Stimulated activated CD4-positive, alpha-beta T cell treated with anti-CD3 and anti-CD28 coated beads, Interleukin-1b, Interleukin-23, amount 100 ng/mL, for 24 hours (primary cell): Measurements from ENCODE around the gene PPTC7.
A peak's percentile ranks its signal among the peaks of the same experiment; 100 is the strongest.
"Not testable (repeated sequence)": the region's sequence is repeated elsewhere in the genome, so short reads cannot be mapped to it uniquely, and the experiment has no call there.

ENCODE experiments used
- DNase-seq, 4 experiments: peaks; one replicate each; pipeline ENCODE4 v3.0.0-alpha.2; 2020; ENCODE audit warnings: low read depth in 4 of 4, low spot score in 1 of 4

Gene PPTC7

DNA sequence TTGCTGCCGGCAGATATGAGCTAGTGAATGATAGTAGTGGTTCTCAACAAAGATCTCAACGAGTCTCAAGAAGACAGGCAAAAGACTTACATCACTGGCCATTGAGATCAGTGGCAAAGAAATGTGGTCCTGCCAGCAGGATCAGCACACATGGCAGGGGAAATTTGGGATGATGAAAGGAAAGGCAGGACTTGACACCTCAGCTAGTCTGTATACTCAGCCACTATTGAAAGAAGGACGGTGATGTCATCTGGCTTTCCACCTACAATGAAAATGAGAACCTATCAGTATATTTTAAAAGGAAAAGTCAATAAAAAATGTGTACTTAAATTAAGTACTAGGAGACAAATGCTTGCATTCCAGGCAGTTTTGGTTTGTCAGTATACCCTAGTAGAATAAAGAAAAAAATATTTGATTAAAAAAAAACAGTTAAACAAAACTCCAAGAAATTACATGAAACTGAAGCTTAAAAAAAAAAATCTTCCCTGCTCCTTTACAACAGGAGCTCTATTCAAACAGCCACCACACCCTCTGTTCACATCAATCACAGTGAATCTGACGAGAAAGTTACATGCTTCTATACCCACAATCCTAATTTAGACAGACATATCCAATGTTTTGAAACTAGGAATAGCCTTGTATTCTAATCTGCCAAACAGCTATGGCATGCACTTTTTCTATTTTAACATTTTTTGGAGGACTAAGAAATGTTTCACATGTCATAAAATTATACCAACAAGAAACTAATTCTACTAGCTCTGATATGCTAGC, 46.1 kb downstream of the PPTC7 start:
- DNase-seq = no peak

DNA sequence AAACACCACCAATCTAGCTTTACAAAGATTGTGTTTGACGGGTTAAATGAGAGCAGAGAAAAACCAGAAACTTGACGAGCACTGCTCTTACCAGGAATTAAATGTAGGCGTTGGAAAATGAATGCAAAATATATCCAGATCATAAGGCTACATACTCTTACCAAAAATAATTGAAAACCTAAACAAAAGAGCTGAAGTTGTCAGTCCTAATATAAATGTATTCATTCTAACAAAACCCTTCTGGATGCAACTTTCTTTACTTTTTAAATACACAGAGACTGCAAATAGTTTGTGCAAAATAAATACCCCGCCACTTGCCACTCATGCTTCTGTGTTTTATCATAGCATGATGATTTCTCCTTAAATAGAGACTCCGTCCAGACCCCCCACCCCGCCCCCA, 48.3 kb downstream of the PPTC7 start:
- DNase-seq = no peak

DNA sequence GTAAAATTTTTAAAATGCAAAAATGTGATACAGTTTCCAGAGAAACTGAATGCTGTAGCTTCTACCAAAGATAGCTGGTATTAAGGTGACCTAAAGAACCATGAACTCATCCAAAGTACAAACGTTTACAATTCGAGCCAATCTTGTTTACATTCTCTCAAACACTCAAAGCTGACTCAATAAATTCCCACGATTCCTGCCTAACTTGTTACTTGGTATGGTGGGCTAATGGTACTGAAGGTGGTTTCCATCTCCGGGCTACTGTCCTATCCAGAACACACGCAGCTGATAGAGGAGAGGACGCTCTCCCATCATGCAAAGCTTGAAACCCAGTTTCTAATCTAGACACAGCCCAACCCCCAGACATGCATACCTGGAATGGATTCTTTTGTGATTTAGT, 49.5 kb downstream of the PPTC7 start:
- no peak for DNase-seq

DNA sequence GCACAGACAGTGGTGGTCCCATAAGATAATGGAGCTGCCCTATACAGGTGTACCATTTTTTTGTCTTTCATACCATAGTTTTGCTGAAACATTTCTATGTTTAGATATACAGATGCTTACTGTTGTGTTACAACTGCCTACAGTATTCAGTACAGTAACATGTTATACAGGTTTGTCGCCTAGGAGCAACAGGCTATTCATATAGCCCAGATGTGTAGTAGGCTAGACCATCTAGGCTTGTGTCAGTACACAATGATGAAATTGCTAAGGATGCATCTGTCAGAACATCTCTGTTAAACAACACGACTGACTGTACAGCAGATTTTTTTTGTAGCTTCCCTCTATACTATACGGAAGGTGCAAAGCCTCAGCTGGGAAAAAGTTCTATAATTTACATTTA, 50.5 kb downstream of the PPTC7 start:
- DNase-seq = no peak

DNA sequence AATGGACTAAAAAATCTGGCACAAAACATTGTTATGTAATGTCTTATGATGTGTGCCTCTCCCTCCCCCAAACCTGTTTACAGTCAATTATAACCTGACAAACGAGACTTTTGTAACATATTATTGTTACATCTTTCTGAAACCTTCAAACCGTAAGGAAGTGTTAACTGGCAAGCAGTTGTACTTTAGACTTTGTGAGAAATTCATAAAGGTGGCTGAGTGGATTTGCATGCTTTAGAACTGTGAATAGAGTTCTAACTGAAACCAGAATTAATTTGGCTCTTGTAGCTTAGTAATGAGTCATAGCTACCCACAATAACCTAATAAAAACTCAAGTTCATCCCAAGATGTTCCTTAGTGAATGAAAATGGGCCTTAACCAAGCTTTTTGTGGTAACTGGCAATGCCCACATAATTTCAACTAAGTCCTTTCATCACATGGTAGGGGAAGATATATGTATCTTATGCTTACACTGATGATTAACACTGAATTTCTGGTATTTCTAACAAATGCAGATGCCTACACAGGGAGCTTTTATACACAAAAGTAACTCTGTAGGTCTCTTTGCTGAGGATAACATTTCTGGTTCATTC, 51.3 kb downstream of the PPTC7 start:
- DNase-seq = no peak

DNA sequence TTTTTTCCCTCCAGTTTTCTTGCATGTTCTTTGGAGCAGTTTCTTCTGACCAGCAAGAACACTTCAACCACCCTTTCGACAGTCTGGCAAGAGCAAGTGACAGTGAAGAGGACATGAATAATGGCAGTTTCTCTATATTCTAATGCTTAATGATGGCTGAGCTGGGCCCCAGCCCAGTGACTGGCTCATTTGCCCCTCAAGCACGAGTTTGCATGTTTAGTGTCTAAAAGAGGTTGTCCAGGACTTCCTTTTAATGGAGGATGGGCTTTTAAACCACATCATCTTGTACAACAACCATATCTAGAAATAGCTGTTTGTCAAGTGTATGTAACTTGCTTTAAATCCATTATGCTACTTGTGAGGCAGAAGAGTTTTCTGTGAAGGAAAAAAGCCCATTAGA, 52.6 kb downstream of the PPTC7 start:
- no peak for DNase-seq

DNA sequence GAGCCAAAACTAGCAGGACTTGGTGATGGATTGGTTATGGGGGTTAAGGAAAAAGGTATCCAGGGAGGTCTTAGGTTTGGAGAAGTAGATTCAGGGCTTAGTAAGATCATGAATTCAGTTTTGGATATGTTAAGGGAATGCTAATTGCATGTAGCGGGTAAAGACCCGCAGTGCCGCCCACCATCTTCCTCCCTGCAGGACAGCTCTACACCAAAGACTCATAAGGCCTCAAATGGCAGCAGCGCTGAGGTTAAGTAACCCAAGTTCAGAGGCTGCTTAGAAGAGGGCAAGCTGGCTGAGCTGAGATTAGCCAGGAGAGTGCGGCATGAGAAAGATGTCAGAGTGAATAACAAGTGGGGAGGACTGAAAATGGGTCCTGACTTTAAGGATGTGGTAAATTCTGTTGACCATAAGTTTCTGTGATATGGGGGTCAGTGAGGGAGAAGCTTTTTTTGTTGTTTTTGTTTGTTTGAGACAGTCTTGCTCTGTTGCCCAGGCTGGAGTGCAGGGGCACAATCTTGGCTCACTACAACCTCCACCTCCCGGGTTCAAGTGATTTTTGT, 54.8 kb downstream of the PPTC7 start:
- no peak for DNase-seq

DNA sequence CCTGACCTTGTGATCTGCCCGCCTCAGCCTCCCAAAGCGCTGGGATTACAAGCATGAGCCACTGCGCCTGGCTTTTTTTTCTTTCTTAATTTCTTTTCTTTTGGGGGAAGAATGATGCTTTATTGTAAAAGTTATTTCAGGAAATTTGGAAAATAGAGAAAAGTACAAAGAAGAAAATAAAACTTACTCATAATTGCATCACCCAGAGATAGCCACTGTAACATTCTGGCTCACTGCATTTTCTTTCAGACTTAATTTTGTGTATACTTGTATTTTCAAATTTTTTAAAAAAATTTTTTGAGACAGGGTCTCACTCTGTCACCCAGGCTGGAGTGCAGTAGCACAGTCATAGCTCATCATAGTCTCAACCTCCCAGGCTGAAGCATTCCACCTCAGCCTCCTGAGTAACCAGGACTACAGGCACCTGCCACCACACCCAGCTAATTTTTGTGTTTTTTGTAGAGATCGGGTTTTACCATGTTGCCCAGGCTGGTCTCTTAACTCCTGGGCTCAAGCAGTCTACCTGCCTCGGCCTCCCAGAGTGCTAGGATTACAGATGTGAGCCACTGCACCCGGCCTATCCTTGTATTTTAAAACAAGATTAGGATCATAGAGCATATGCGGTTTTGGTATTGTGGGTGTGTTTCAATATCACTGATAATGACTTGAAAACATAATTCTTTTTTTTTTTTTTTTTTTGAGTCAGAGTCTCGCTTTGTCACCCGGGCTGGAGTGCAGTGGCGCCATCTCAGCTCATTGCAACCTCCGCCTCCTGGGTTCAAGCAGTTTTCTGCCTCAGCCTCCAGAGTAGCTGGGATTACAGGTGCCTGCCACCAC, 62.0 kb downstream of the PPTC7 start:
- DNase-seq = peak in 1 of 4 experiments; percentile 9

DNA sequence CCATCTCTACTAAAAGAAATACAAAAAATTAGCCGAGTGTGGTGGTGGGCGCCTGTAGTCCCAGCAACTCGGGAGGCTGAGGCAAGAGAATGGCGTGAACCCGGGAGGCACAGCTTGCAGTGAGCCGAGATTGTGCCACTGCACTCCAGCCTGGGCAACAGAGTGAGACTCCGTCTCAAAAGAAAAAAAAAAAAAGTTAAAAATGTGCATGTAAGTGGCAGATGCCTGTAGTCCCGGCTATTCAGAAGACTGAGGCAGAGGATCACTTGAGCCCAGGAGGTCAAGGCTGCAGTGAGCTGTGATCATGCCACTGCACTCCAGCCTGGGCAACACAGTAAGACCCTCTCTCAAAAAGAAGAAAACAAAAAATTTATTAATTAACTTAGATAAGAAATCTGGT, 65.1 kb downstream of the PPTC7 start:
- not testable (repeated sequence) for DNase-seq

DNA sequence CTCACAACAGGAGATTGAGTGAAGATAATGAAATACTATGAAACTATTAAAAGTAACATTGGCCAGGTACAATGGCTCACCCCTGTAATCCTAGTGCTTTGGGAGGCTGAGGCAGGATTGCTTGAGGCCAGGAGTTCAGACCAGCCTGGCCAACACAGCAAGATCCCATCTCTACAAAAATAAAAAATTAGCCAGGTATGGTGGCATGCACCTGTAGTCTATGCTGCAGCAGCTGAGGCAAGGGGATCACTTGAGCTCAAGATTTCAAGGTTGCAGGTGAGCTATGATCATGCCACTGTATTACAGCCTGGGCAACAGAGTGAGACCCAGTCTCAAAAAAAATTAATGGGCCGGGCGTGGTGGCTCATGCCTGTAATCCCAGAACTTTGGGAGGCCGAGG, 66.1 kb downstream of the PPTC7 start:
- DNase-seq = no peak

DNA sequence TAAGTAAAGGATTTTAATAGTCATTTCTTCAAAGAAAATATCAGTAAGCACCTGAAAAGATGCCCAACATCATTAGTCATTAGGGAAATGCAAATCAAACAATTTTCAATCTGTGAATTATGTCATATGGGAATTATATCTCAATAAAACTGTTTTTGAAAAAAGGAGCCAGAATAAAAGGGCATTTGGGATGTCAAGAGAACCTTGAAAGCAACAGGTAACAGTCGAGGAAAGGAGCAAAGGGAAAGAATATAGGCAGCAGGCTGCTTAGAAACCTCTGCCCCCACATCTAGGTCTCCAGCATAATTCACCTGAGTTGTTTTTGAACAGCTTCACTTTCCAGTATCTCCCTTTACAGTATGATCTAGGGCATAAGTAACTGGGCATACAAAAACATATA, 68.8 kb downstream of the PPTC7 start:
- DNase-seq = no peak

DNA sequence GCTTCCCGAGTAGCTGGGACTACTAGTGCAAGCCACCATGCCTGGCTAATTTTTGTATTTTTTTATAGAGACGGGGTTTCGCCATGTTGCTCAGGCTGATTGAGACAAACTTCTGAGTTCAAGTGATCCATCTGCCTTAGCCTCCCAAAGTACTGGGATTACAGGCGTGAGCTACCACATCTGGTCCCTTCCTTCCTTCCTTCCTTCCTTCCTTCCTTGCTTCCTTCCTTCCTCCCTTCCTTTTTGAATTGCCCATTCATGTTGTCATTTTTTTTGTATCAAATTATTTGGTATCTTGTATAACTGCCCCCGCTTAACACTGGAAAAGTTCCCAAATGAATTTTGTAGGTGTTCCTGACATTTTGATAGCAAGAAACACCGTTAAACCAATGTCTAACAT, 69.3 kb downstream of the PPTC7 start:
- no peak for DNase-seq

DNA sequence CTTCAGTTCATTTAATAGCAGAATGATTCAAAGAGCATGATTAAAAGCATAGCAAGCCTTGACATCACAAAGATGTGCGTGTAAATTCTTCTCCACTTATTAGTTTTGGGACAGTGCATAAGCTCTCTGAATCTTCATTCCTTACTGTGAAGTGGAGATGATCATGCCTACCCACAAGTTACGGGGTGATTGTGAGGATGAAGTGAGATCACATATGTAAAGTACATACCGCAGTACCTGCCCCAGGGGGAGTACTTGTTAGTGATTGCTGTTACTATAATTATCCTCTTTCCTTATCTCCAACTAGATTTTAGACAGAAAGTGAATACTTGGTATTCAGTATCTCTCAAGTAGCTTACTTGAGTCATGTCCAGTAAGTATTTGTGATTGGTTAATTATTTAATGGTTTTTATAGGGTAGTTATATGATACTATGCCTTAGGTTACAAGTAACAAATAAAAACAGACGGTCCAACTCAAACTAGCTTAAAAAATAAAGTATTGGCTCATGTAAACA, 75.0 kb downstream of the PPTC7 start:
- DNase-seq = no peak

DNA sequence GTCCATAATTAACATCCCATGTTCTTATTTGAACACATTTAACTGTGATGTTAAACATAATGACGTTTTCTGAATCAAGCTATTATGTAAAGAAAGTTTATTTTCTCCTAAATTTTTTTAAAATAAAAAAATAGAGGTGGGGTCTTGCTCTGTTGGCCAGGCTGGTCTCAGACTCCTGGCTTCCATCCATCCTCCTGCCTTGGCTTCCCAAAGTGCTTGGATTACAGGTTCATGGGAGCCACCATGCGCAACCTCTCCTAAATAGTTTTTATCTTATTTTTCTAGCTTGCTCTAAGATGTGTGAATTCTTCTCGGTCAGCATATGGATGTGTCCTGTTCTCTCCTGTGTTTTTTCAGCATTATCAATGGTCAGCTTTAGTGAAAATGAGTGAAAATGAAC, 77.8 kb downstream of the PPTC7 start:
- no peak for DNase-seq

DNA sequence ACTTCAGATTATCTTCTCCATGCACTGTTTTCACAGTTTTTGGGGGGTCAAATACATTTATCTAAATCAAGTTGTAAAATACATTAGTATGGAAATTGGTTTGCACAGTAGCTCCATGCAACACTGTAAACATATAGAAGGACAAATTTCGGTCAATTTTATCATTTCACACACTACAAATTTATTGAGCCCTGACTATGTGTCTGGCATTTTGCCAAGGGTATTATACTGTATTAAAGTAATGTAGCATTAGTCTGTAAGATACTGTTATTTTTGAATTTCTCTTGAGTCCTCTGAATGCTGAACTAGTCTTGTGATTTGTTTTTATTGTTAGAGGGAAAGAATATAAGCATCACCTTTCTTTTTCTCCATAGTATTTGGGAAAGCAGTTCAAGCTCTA, 79.7 kb downstream of the PPTC7 start:
- no peak for DNase-seq

DNA sequence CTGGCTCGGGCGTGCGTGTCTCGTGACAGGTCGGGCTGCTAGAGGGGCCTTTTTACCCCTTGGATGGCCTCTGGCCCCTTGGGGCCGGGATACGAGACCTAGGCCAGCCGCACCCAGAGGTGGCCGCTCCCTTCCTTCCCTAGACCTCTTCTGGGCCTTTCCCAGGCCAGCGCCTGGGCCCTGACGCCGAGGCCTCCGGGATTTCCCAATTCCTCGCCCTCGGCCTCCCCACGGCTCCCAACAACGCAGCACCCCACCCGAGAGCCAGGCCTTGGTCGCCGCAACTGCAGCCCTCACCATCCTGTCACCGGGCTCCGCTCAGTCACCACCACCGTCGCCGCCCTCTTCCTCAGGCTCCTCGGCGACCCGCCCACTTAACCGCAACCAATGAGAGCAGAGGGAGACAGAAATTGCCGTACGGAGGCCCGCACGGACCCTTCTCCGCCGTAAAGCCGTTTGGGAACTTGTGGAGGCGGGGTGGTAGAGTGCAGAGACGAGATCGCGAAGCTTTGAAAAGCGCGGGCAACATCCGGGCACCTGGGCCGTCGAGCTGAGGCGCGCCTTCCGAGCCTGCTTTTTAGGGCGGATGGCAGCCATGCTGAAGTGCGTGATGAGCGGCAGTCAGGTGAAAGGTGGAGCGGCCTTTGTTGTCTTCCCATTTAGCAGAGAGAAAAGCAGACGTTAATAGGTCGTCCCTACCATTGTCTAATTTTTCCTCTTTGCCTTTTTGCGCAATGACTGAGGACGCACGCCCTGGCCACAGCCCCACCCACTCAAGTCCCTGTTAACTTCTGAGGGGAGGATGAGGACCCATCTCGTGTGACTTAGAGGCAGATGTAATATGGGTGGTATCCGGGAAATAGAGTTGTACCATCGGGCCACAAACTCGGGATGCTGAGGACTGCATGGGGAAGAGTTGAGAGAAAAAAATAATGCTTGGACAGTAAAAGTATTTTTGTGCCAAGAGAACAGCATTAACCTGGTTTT, 81.1 kb downstream of the PPTC7 start, which contains the start of the genes RAD9B and VPS29:
Gene RAD9B, plus strand, starts transcription at position 580 of the 987 bp plus-strand sequence. Its CDS starts 7 bp downstream, at position 587.
Gene VPS29, minus strand, starts transcription at position 360 of the 987 bp plus-strand sequence. Its CDS starts 60 bp downstream, at position 300.
- peak; percentile 92 to 98 (median 96) for DNase-seq

DNA sequence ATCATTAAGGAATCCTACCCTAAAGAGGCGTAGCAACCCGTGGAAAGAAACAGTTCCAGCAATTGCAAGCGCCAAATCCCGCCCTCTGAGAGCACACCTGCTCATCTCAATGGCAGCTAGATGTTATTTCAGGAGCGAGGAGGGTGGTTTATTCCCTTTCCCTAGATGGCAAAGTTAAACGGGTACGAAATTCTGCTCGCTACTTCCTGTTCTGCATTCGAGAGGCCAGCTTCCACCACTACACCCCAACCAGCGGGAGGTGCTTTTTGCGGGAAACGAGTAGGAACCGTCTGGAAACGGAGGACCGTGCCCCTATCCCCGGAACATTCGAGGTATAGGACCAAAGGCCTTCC, 81.7 kb downstream of the PPTC7 start:
- peak in 2 of 4 experiments; percentile 6 to 15 for DNase-seq

DNA sequence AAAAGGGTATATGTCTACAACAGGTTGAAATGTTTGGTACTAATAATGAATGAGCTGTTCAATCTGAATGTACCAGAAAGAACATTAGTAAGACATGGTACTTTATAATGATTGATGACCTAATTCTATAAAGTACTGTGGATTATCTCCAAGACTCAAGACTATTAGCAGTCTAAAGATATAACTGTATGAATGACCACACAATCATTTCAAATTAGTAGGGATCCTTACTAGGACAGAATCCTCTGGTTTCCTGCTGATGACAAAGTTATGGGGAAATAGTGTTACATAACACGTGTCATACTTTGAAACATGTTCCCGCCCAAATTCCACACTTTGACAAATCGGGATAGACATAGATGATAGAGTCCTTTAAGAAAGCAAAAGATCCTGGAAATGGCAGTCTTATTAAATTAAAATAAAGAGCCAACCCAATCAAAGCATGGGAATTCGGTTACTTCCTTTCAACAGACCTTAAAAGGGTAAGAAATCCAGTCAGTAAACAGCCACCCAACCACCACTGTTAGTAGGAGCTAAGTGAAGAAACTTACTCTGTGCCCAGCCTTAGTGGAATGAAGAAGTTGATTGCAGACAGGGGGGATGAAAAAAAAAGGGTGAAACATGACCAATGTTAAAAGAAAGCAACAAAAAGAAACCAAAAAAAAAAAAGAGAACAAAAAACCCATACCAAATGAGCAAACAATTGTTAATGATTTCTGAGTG, 84.0 kb downstream of the PPTC7 start:
- DNase-seq = no peak
